ENCODE data around the gene RTTN. TPM values are rescaled to one million over a fixed set of nuclear protein-coding genes. Genes with fewer than 3 reads are reported as not detected.

Gene RTTN
- total and polyA plus RNA-seq, 2 experiments from 2014 or later = 7.2 to 31.0 TPM

GRCh38 chr18:70005580-70005979, 199.9 kb downstream of the RTTN start:
- no peaks in the 10 kb centered on the region; the same call in 2 of the 3 replicates for H3K4me1 Mint-ChIP-seq
- TF ChIP-seq ZNF462 (CRISPR knock-in tag; IDR thresholded peaks at IDR 0.05) = no peak
- no peak for TF ChIP-seq ZNF114 (CRISPR knock-in tag; IDR thresholded peaks at IDR 0.05)
- TF ChIP-seq NANOG (IDR thresholded peaks at IDR 0.05; ENCODE audit: borderline replicate concordance) = no peak
- no peak for TF ChIP-seq ETS1 (IDR thresholded peaks at IDR 0.05)
- no peak for TF ChIP-seq ZNF331 (CRISPR knock-in tag; IDR thresholded peaks at IDR 0.05; ENCODE audit: low read depth)
- TF ChIP-seq EZH2phosphoT487 (IDR thresholded peaks at IDR 0.05; ENCODE audit: unreplicated experiment) = no peak
- TF ChIP-seq STAT1 (IDR thresholded peaks at IDR 0.05; ENCODE audit: unreplicated experiment) = no peak
- no peak for TF ChIP-seq POLR2AphosphoS5 (IDR thresholded peaks at IDR 0.05; ENCODE audit: low read depth)
- no peak for TF ChIP-seq EZH2 (IDR thresholded peaks at IDR 0.05; ENCODE audit: low read depth, unreplicated experiment)
- peaks cover 2% of the 10 kb centered on the region for H3K27me3 Mint-ChIP-seq (ENCODE audit: insufficient read depth, low read depth, poor library complexity)
- Histone ChIP-seq H3K27me3 (ENCODE audit: insufficient read depth) (no peaks in the 10 kb centered on the region), H3K79me2 (replicated peaks; ENCODE audit: insufficient read depth) (no peaks in the 10 kb centered on the region), H3K4me2 (no peak overlapping the region), H3K9me2 (ENCODE audit: insufficient read depth) (no peaks in the 10 kb centered on the region), H2AFZ (no peak overlapping the region), H3K36me3 (ENCODE audit: insufficient read depth) (no peaks in the 10 kb centered on the region), H3K4me3 (no peak overlapping the region), H4K20me1 (replicated peaks; ENCODE audit: insufficient read depth) (no peaks in the 10 kb centered on the region), H3F3A (replicated peaks; ENCODE audit: low read depth) (no peaks in the 10 kb centered on the region), H3K4me1 (ENCODE audit: insufficient read depth) (no peaks in the 10 kb centered on the region), H3K27ac (ENCODE audit: low read depth) (no peak overlapping the region)
- DNase-seq (ENCODE audit: low spot score) = no peak
- no peak for ATAC-seq
- H3K36me3 Mint-ChIP-seq (ENCODE audit: low read depth) = peaks cover 26% of the 10 kb centered on the region; the same call in 2 of the 3 replicates
- H3K4me3 Mint-ChIP-seq = no peak overlapping the region
- H3K27ac Mint-ChIP-seq = no peak overlapping the region
- peaks cover 6% of the 10 kb centered on the region; the same call in 2 of the 3 replicates for H3K9me3 Mint-ChIP-seq

All from GM23338 (cell line).